GM18511 (cell line): Measurements from ENCODE around the gene TRIM8.
"Not testable (repeated sequence)": the region's sequence is repeated elsewhere in the genome, so short reads cannot be mapped to it uniquely, and the experiment has no call there.

Source experiments
- ATAC-seq: cut with Tn5 transposase; IDR thresholded peaks from one replicate; pipeline ENCODE4 v1.9.1; 2021; ENCODE audit warnings: mild to moderate bottlenecking, moderate library complexity; ENCODE audit not compliant: unreplicated experiment

The TRIM8 gene

DNA sequence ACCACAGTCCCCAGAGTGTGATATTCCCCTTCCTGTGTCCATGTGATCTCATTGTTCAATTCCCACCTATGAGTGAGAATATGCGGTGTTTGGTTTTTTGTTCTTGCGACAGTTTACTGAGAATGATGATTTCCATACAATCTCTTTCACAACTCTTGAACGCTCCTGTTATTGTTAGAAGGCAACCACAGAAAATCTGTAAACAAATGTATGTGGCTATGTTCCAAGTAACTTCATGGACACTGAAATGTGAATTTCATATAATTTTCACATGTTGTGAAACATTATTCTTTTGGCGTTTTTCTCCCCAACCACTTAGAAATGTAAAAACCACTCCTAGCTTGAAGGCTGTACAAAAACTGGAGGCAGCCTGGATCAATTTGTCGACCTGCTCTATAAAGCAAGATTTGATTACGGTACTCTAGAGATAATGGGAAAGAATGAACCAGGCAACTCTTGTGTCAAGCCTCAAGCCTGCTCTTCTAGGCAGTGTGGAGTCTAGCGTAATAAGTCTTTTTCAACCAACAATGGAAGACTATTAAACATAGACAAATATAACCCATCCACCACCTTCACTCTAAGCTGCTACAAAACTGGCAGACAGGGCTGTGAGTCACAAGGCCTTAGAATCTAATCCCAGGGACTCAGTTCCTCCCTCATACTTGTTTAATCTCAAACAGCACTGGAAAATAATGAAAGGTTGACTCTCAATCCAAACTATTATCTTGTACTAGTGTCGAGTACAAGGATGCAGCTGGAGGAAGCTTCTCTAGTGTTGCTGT is 47.2 kb downstream of the TRIM8 start:
- ATAC-seq: no peak

DNA sequence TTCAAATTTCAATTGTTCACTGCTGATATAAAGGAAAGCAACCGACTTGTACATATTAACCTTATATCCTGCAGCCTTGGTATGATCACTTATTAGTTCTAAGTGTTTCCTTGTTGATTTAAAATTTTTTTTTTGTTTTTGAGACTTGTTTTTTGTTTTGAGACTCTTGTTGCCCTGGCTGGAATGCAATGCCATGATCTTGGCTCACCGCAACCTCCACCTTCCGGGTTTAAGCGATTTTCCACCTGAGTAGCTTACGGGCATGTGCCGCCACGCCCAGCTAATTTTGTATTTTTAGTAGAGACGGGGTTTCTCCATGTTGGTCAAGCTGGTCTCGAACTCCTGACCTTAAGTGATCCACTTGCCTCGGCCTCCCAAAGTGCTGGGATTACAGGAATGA is 51.1 kb downstream of the TRIM8 start:
- ATAC-seq: not testable (repeated sequence)

DNA sequence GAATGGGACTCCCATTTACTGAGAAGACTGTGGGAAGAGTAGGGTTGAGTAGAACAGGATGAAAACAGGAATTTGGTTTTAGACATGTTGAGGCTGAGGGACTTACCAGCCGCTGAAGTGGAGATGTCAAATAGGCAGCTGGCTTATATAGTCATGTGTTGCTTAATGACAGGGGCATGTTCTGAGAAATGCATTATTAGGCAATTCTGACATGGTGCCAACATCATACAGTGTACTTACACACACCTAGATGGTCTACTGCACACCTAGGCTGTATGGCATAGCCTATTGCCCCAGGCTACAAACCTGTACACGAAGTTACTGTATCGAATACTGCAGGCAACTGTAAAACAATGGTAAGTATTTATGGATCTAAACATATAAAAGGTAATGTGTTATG is 52.5 kb downstream of the TRIM8 start:
- ATAC-seq: no peak

DNA sequence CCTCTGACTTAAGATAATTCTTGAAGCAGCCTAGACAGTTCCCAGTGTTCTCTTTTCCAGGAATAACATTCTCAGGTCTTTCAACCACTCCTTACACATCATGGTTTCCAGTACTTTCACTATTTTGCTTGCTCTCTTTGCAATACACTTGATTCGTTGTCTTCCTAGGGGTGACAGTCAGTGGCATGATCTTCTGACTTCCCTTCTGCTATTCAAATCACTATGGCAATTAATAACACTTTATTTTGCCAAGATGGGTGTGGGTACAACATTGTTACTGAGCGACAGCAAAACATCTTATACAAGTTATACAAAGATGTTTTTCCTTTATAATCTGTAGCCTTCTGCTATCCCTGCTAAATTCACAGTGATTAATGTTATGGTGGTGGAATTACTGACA is 54.6 kb downstream of the TRIM8 start:
- ATAC-seq: no peak

DNA sequence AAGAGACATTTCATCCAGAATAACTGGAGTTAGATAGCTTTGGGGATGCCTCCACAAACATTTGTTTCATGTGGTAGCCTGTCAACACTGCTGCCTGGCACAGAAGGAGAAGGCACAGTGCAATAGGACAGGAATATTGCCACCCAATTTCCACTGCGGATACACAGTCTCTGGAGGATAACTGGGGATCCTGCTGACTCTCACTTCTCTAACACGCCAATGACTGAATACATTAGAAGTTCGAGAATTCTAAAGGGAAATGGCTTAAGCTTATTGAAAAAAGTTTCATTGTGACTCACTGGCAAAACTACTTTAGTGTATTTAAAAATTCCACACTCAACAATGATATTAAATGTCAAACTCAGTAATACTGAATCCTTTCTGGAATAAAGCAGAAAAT is 57.0 kb downstream of the TRIM8 start:
- no peak for ATAC-seq

DNA sequence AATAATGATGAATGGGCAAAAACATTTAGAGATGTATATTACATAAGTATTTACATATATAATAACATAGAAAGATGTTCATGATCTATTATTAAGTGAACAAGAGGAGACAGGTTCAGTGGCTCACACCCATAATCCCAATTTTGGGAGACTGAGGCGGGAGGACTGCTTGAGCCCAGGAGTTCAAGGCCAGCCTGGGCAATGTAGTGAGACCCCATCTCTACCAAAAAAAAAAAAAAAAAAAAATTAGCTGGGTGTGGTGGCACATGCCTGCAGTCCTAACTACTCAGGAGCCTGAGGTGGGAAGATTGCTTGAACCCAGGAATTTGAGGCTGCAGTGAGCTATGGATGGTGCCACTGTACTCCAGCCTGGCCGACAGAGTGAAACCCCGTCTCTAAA is 57.5 kb downstream of the TRIM8 start:
- no peak for ATAC-seq

DNA sequence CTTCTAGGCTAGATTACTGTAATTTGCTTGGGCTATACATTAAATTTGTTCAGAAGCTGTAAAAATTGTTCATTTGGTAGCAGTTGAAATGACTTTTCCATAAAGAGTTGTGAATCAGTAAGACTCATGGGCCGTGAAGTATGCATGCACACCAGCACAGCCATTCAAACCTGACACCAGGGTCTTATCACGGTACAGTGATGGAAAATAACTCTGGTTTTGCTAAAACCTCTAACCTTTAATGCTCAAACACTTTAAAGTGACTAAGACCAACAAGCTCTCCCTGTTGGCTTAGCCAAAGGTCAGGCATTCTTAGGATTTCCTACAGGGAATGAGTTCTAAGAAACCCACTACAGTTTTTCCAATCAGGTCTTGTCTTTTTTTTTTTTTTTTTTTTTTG is 58.5 kb downstream of the TRIM8 start:
- ATAC-seq: no peak

DNA sequence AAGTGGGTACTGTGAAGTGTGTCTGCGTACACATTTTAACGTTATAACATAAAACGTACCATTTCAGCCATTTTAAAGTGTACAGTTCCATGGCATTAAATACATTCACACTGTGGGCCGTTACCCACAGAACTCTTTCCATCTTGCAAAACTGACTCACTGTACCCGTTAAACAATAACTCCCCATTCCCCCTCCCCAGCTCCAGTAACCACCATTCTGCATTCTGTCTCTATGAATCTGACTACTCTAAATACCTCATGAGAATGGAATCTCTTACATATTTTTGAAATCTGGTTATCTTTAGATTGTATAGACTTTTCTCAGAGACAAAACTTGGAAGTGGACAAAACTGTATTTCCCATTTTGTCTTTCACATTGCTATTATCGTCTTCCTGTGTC is 60.6 kb downstream of the TRIM8 start:
- ATAC-seq: no peak

DNA sequence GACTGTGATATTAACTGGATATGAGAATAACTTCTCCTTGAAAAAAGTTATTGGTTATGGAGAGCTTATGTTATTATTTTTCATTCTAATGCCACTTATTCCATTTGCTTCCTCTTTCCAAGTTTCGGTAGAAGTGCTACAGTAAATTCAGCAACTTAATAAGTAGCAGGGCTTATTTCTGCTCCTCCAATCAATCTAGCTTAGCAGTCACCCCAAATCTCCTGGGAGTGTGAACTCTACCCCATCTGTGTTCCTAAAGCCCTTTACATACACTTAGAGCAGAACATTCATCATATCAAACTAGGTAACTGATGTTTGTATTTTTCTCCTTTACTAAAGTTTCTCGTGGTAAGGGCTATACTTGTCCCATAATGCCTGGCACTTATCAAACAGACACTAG is 61.3 kb downstream of the TRIM8 start:
- no peak for ATAC-seq
